Measurements from ENCODE around the gene CEP63. TPM values are rescaled to one million over a fixed set of nuclear protein-coding genes. Genes with fewer than 3 reads are reported as not detected.
"Not testable (repeated sequence)": the region's sequence is repeated elsewhere in the genome, so short reads cannot be mapped to it uniquely, and the experiment has no call there.

The CEP63 gene
- total RNA-seq, 1 donor from 2014 or later, result 20.6 TPM

DNA sequence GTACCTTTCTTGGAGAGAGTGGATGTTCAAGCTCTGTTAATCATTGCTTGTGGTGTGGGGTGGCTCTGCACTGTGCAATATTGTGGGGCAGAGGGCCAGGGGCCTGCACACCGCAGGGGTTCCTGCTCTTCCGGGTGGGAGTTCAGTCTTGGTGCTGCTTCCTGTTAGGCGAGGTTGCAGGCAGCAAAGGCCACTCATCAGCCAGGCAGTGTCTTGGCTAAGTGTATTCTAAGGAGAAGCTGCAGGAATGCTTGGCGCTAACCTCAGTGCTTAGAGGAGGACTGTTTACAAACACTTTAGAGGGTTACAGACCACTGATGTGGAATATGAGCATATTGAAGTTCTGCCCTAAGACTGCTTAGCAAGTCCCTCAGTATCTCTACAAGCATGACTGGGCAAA is 81.7 kb downstream of the CEP63 start:
- Histone ChIP-seq H3K27ac (no peak overlapping the region), H3K27me3 (ENCODE audit: low read depth) (no peaks in the 10 kb centered on the region), H3K4me1 (no peaks in the 10 kb centered on the region), H3K9me3 (no peaks in the 10 kb centered on the region), H3K36me3 (no peaks in the 10 kb centered on the region), H3K4me3 (no peak overlapping the region)
- TF ChIP-seq, protein P1, sequence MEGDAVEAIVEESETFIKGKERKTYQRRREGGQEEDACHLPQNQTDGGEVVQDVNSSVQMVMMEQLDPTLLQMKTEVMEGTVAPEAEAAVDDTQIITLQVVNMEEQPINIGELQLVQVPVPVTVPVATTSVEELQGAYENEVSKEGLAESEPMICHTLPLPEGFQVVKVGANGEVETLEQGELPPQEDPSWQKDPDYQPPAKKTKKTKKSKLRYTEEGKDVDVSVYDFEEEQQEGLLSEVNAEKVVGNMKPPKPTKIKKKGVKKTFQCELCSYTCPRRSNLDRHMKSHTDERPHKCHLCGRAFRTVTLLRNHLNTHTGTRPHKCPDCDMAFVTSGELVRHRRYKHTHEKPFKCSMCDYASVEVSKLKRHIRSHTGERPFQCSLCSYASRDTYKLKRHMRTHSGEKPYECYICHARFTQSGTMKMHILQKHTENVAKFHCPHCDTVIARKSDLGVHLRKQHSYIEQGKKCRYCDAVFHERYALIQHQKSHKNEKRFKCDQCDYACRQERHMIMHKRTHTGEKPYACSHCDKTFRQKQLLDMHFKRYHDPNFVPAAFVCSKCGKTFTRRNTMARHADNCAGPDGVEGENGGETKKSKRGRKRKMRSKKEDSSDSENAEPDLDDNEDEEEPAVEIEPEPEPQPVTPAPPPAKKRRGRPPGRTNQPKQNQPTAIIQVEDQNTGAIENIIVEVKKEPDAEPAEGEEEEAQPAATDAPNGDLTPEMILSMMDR (IDR thresholded peaks at IDR 0.05), result no peak
- DNase-seq (no peak), ATAC-seq (no peak)
- intact Hi-C loops (cut with DNase I), result no loop called here

DNA sequence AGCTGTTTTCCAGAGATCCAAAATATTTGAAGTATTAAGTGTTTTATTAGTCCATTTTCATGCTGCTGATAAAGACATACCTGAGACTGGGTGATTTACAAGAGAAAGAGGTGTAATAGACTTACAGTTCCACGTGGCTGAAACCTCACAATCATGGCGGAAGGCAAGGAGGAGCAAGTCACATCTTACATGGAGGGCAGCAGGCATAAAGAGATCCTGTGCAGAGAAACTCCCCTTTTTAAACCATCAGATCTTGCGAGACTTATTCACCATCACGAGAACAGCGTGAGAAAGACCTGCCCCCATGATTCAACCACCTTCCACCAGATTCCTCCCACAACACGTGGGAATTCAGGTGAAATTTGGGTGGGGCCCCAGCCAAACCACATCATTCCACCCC is 82.9 kb downstream of the CEP63 start:
- intact Hi-C loops (cut with DNase I), result no loop called here
- Histone ChIP-seq H3K4me1 (no peaks in the 10 kb centered on the region), H3K4me3 (no peak overlapping the region), H3K36me3 (no peaks in the 10 kb centered on the region), H3K27me3 (ENCODE audit: low read depth) (no peaks in the 10 kb centered on the region), H3K27ac (no peak overlapping the region), H3K9me3 (peaks cover under 1% of the 10 kb centered on the region)
- TF ChIP-seq, protein P1 (IDR thresholded peaks at IDR 0.05), result no peak
- no peak for DNase-seq
- no peak for ATAC-seq

DNA sequence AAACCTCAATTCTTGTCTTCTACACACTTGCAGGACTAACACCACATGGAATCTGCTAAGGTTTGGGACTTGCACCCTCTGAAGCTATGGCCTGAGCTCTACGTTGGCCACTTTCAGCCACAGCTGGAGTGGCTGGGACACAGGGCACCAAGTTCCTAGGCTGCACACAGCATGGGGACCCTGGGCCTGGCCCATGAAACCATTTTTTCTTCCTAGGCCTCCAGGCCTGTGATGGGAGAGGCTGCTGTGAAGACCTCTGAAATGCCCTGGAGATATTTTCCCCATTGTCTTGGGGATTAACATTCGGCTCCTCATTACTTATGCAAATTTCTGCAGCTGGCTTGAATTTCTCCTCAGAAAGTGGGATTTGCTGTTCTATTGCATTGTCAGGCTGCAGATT is 84.0 kb downstream of the CEP63 start:
- H3K4me1 ChIP-seq; H3K27me3 ChIP-seq (ENCODE audit: low read depth); intact Hi-C loops (cut with DNase I); H3K9me3 ChIP-seq; H3K27ac ChIP-seq; H3K4me3 ChIP-seq; DNase-seq; ATAC-seq; H3K36me3 ChIP-seq: not testable (repeated sequence)

DNA sequence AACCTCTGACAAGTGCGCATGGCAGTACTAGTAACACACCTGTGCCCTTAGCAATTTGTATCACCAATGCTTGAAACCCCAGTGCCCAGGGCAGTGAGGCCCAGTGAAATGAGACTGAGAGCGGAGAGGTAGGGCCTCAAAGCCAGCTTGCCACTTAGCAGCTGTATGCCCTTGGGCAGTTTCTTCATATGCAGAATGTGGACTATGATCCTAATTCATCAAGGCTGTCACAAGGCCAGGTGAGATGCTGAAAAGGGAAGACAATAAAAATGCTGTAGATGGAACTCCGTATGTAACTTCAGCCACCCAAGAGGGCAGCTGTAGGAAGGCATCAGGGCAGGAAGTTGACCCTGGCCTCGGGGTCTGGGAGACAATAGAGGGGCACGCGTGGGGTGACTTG is 90.6 kb downstream of the CEP63 start:
- no peak overlapping the region for H3K27ac ChIP-seq
- H3K4me1 ChIP-seq, result no peaks in the 10 kb centered on the region
- no peak for DNase-seq
- TF ChIP-seq, protein P1 (IDR thresholded peaks at IDR 0.05), result no peak
- peaks cover 3% of the 10 kb centered on the region for H3K9me3 ChIP-seq
- intact Hi-C loops (cut with DNase I), result no loop called here
- H3K4me3 ChIP-seq, result no peak overlapping the region
- no peak for ATAC-seq
- no peaks in the 10 kb centered on the region for H3K36me3 ChIP-seq
- H3K27me3 ChIP-seq (ENCODE audit: low read depth), result no peaks in the 10 kb centered on the region

DNA sequence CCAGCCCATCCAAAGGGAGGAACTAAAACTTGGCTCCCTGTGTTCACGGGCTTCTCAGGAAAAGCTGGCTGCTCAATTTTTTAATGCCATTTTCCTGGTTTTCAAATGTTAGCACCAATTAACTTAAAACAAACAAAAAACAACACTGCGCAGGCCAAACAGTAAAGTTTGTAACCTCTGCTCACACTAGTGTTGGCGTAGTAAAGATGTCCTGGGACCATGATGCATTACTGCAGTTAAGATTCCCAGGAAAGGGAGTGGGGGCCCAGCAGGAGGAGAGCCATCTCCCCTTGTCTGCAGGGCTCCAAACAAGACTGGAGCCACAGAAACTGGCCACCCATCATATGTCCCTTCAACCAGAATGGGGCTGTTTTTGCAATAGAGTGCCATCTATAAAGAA is 91.0 kb downstream of the CEP63 start:
- H3K9me3 ChIP-seq, result peaks cover 3% of the 10 kb centered on the region
- TF ChIP-seq, protein P1 (IDR thresholded peaks at IDR 0.05), result no peak
- H3K27ac ChIP-seq, result no peak overlapping the region
- DNase-seq, result no peak
- H3K4me3 ChIP-seq, result no peak overlapping the region
- no peaks in the 10 kb centered on the region for H3K36me3 ChIP-seq
- intact Hi-C loops (cut with DNase I), result no loop called here
- no peaks in the 10 kb centered on the region for H3K4me1 ChIP-seq
- no peaks in the 10 kb centered on the region for H3K27me3 ChIP-seq (ENCODE audit: low read depth)
- ATAC-seq, result no peak

DNA sequence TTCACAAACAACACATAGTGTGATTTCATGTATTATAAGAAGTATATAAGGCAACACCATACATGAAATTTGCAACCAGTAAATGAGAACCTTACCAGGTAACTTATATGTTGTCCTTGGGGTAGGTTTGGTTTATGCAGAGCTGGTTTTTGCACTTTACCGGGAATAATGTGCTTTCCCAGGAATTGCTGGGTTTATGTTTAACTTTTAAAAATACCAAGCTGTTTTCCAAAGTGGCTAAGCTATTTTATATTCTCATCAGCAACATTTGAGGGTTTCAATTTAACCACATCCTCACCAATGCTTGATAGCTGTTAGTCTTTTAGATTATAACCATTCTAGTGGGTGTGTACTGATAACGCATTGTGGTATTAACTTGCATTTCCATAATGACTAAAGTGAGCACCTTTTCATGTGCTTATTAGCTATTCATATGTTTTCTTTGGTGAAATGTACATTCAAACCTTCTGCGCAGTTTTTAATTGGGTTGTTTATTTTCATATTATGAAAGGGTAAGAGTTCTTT is 93.3 kb downstream of the CEP63 start:
- DNase-seq (no peak), ATAC-seq (no peak)
- no peak overlapping the region for H3K27ac ChIP-seq
- no peaks in the 10 kb centered on the region for H3K27me3 ChIP-seq (ENCODE audit: low read depth)
- TF ChIP-seq, protein P1 (IDR thresholded peaks at IDR 0.05), result no peak
- intact Hi-C loops (cut with DNase I), result no loop called here
- no peaks in the 10 kb centered on the region for H3K36me3 ChIP-seq
- no peak overlapping the region for H3K4me3 ChIP-seq
- no peaks in the 10 kb centered on the region for H3K4me1 ChIP-seq
- H3K9me3 ChIP-seq, result no peaks in the 10 kb centered on the region
